Astrocyte (in vitro differentiated cells and primary cell): ENCODE results near the gene RNU5B-1. TPM values are rescaled to one million over a fixed set of nuclear protein-coding genes. Genes with fewer than 3 reads are reported as not detected.

Experiments used
- DNase-seq: peaks from one replicate; pipeline ENCODE4 v3.0.0-alpha.2; 2010; ENCODE audit warnings: low read depth
- FAIRE-seq: peaks from 2 replicates; lab custom pipeline; 2011; peaks lifted over from hg19 to GRCh38; lab: Jason Lieb, UNC
- H2AFZ ChIP-seq: 2 replicates; pipeline ENCODE4 v1.6.0; 2012; ENCODE audit warnings: low read depth, low read length, inconsistent platforms
- H3K27ac ChIP-seq: 2 replicates; pipeline ENCODE4 v1.5.1; 2011; ENCODE audit warnings: low read depth, low read length, inconsistent platforms
- H3K27me3 ChIP-seq: 2 replicates; pipeline ENCODE4 v1.6.0; 2011; ENCODE audit warnings: low read length, inconsistent platforms; ENCODE audit not compliant: insufficient read depth
- H3K36me3 ChIP-seq: 2 replicates; pipeline ENCODE4 v1.5.1; 2011; ENCODE audit warnings: low read length, inconsistent platforms; ENCODE audit not compliant: insufficient read depth
- H3K4me1 ChIP-seq: 2 replicates; pipeline ENCODE4 v1.5.1; 2011; ENCODE audit warnings: low read length, inconsistent platforms; ENCODE audit not compliant: insufficient read depth
- H3K4me2 ChIP-seq: 2 replicates; pipeline ENCODE4 v1.6.0; 2012; ENCODE audit warnings: low read length, inconsistent platforms
- H3K4me3 ChIP-seq: 2 replicates; pipeline ENCODE4 v1.5.1; 2011; ENCODE audit warnings: low read depth, mild to moderate bottlenecking, low read length, inconsistent platforms; ENCODE audit not compliant: insufficient read depth
- H3K79me2 ChIP-seq: 2 replicates; pipeline ENCODE4 v1.6.0; 2012; ENCODE audit warnings: mild to moderate bottlenecking, low read length, inconsistent platforms; ENCODE audit not compliant: insufficient read depth
- H3K9ac ChIP-seq: 2 replicates; pipeline ENCODE4 v1.6.0; 2012; ENCODE audit warnings: mild to moderate bottlenecking, low read length, inconsistent platforms
- H3K9me3 ChIP-seq: 2 replicates; pipeline ENCODE4 v1.5.1; 2012; ENCODE audit warnings: low read depth, mild to moderate bottlenecking, low read length, inconsistent platforms; ENCODE audit not compliant: insufficient read depth
- H4K20me1 ChIP-seq: 2 replicates; pipeline ENCODE4 v1.6.0; 2012; ENCODE audit warnings: low read length, inconsistent platforms; ENCODE audit not compliant: insufficient read depth
- H3K27ac Mint-ChIP-seq: one replicate; pipeline ENCODE4 v1.8.0; 2021; ENCODE audit warnings: mild to moderate bottlenecking, mixed read lengths; ENCODE audit not compliant: unreplicated experiment
- H3K27me3 Mint-ChIP-seq: one replicate; pipeline ENCODE4 v1.8.0; 2021; ENCODE audit warnings: low read depth, mixed read lengths; ENCODE audit not compliant: unreplicated experiment
- H3K36me3 Mint-ChIP-seq: one replicate; pipeline ENCODE4 v1.8.0; 2021; ENCODE audit warnings: low read depth, mixed read lengths; ENCODE audit not compliant: unreplicated experiment
- H3K4me1 Mint-ChIP-seq: one replicate; pipeline ENCODE4 v1.8.0; 2021; ENCODE audit warnings: low read depth, mixed read lengths; ENCODE audit not compliant: unreplicated experiment
- H3K4me3 Mint-ChIP-seq: one replicate; pipeline ENCODE4 v1.8.0; 2021; ENCODE audit warnings: mild to moderate bottlenecking, moderate library complexity, mixed read lengths; ENCODE audit not compliant: unreplicated experiment
- H3K9me3 Mint-ChIP-seq: one replicate; pipeline ENCODE4 v1.8.0; 2021; ENCODE audit warnings: mild to moderate bottlenecking, mixed read lengths; ENCODE audit not compliant: unreplicated experiment
- CTCF ChIP-seq: IDR thresholded peaks from 2 replicates; pipeline ENCODE4 v1.5.1; 2011; ENCODE audit warnings: low read depth, mild to moderate bottlenecking, inconsistent platforms, low read length, moderate library complexity; ENCODE audit not compliant: insufficient read depth
- EZH2 ChIP-seq: IDR thresholded peaks from 2 replicates; pipeline ENCODE4 v1.6.1; 2012; ENCODE audit warnings: mild to moderate bottlenecking, low read length, inconsistent platforms; ENCODE audit not compliant: insufficient read depth
- total RNA-seq: library from RNA; stranded (reverse); gene quantifications from 2 replicates; pipeline ENCODE4 v1.2.1, GENCODE V29; 2021

RNU5B-1 gene
- total RNA-seq, 1 donor from 2014 or later: 11.7 TPM

GRCh38 chr15:65287520-65287855, 17.0 kb upstream of the RNU5B-1 start:
- Histone ChIP-seq H3K4me2 (peak overlapping the region; percentile 90), H3K36me3 (no peaks in the 10 kb centered on the region), H3K9me3 (no peaks in the 10 kb centered on the region), H4K20me1 (no peaks in the 10 kb centered on the region), H3K27me3 (peaks cover 2% of the 10 kb centered on the region), H3K79me2 (no peaks in the 10 kb centered on the region), H2AFZ (peak overlapping the region; percentile 96), H3K4me3 (no peak overlapping the region), H3K27ac (no peak overlapping the region), H3K9ac (peak overlapping the region; percentile 74), H3K4me1 (peaks cover 6% of the 10 kb centered on the region)
- Mint-ChIP-seq H3K4me3 (peak overlapping the region; percentile 78), H3K27ac (peak overlapping the region; percentile 56), H3K36me3 (no peaks in the 10 kb centered on the region), H3K27me3 (peaks cover 5% of the 10 kb centered on the region), H3K9me3 (no peaks in the 10 kb centered on the region), H3K4me1 (no peaks in the 10 kb centered on the region)
- FAIRE-seq (no peak), DNase-seq (no peak)
- TF ChIP-seq EZH2 (no peak), CTCF (no peak)

DNA sequence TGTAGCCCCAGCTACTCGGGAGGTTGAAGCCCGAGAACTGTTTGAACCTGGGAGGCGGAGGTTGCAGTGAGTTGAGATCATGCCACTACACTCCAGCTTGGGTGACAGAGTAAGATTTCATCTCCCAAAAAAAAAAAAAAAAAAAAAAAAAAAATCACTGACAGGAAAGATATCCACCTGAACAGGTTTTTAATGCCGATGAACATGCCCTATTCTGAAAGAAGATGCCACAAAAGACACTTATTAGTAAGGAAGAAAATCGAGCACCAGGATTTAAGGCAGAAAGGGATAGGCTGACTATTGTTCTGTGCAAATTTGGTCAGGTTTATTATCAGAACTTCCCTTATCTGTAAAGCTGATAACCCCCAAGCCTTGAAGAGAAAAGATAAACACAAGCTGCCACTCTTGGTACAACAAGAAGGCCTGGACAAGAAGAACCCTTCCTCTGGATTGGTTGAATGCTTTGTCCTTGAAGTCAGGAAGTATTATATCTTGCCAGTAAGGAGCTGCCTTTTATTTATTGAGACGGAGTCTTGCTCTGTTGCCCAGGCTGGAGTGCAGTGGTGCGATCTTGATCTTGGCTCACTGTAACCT, 15.1 kb upstream of the RNU5B-1 start:
- TF ChIP-seq CTCF (no peak), EZH2 (no peak)
- DNase-seq: no peak
- Histone ChIP-seq H3K9me3 (no peaks in the 10 kb centered on the region), H3K9ac (no peak overlapping the region), H3K4me2 (no peak overlapping the region), H3K4me1 (peaks cover 6% of the 10 kb centered on the region), H3K27me3 (peaks cover 2% of the 10 kb centered on the region), H3K36me3 (no peaks in the 10 kb centered on the region), H3K27ac (no peak overlapping the region), H3K79me2 (no peaks in the 10 kb centered on the region), H3K4me3 (no peak overlapping the region), H4K20me1 (no peaks in the 10 kb centered on the region), H2AFZ (no peak overlapping the region)
- no peaks in the 10 kb centered on the region for H3K4me1 Mint-ChIP-seq
- peaks cover 2% of the 10 kb centered on the region for H3K27me3 Mint-ChIP-seq
- H3K4me3 Mint-ChIP-seq: no peak overlapping the region
- no peaks in the 10 kb centered on the region for H3K9me3 Mint-ChIP-seq
- FAIRE-seq: no peak
- no peak overlapping the region for H3K27ac Mint-ChIP-seq
- no peaks in the 10 kb centered on the region for H3K36me3 Mint-ChIP-seq

DNA sequence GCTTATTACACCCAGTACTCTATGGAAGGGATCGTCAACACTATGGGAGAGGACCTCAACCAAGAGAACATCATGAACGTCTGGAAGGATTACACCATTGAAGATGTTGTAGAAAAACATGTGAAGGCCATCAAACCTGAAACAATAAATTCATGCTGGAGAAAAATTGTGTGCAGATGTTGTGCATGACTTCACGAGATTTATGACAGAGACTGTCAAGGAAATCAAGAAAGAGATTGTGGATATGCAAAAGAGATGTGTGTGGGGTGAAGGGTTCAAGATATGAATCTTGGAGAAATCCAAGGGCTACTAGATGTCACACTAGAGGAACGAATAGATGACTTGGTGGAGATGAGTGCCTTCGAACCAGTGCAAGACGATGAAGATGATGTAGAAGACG, 14.2 kb upstream of the RNU5B-1 start:
- H3K9ac ChIP-seq: no peak overlapping the region

More for the DNA sequence above, 14.2 kb upstream of the RNU5B-1 start:
- Histone ChIP-seq H3K4me3 (no peak overlapping the region), H2AFZ (no peak overlapping the region), H4K20me1 (no peaks in the 10 kb centered on the region), H3K9me3 (no peaks in the 10 kb centered on the region), H3K27me3 (peaks cover 2% of the 10 kb centered on the region), H3K27ac (no peak overlapping the region), H3K79me2 (no peaks in the 10 kb centered on the region), H3K4me1 (peaks cover 7% of the 10 kb centered on the region), H3K4me2 (no peak overlapping the region), H3K36me3 (no peaks in the 10 kb centered on the region)
- Mint-ChIP-seq H3K27ac (no peak overlapping the region), H3K4me3 (no peak overlapping the region), H3K9me3 (no peaks in the 10 kb centered on the region), H3K4me1 (no peaks in the 10 kb centered on the region), H3K36me3 (no peaks in the 10 kb centered on the region), H3K27me3 (peaks cover 2% of the 10 kb centered on the region)
- TF ChIP-seq CTCF: no peak
- no peak for TF ChIP-seq EZH2
- FAIRE-seq: no peak
- no peak for DNase-seq
